HG03060 (cell line): ENCODE data around the gene RNPEP.
"Not testable (repeated sequence)": the region's sequence is repeated elsewhere in the genome, so short reads cannot be mapped to it uniquely, and the experiment has no call there.

ENCODE experiments used
- ATAC-seq: cut with Tn5 transposase; IDR thresholded peaks from one replicate; pipeline ENCODE4 v1.9.1; 2021; ENCODE audit warnings: low read depth, moderate number of reproducible peaks; ENCODE audit not compliant: unreplicated experiment

The RNPEP gene

GRCh38 chr1:201955729-201956143 is 26.7 kb upstream of the RNPEP start:
- no peak for ATAC-seq

GRCh38 chr1:201958348-201958747 is 24.1 kb upstream of the RNPEP start:
- ATAC-seq: no peak

GRCh38 chr1:201962382-201962781 is 20.1 kb upstream of the RNPEP start:
- not testable (repeated sequence) for ATAC-seq

GRCh38 chr1:201964261-201964660 is 18.2 kb upstream of the RNPEP start:
- no peak for ATAC-seq

- no peak for ATAC-seq
These were observed 16.3 kb upstream of the RNPEP start for GRCh38 chr1:201966171-201966570.

GRCh38 chr1:201968202-201968925 is 14.1 kb upstream of the RNPEP start:
- ATAC-seq: no peak

GRCh38 chr1:201970334-201971159 is 11.9 kb upstream of the RNPEP start:
- no peak for ATAC-seq

- ATAC-seq: no peak
These were observed 296 bp upstream of the RNPEP start for GRCh38 chr1:201982082-201982622.

GRCh38 chr1:201983380-201983805 is 945 bp downstream of the RNPEP start:
- ATAC-seq: no peak

- ATAC-seq: no peak
These were observed 2.0 kb downstream of the RNPEP start for GRCh38 chr1:201984446-201984845.

- no peak for ATAC-seq
These were observed 2.9 kb downstream of the RNPEP start for GRCh38 chr1:201985355-201985754.

GRCh38 chr1:201988601-201989000 is 6.2 kb downstream of the RNPEP start:
- no peak for ATAC-seq

- ATAC-seq: no peak
These were observed 7.1 kb downstream of the RNPEP start for GRCh38 chr1:201989354-201990128.

- no peak for ATAC-seq
These were observed 8.0 kb downstream of the RNPEP start for GRCh38 chr1:201990427-201990826.

GRCh38 chr1:201999625-202000238 is 17.3 kb downstream of the RNPEP start:
- no peak for ATAC-seq

- no peak for ATAC-seq
These were observed 20.1 kb downstream of the RNPEP start for GRCh38 chr1:202002507-202002906.

GRCh38 chr1:202004711-202005110 is 22.3 kb downstream of the RNPEP start:
- ATAC-seq: no peak

GRCh38 chr1:202005958-202006357 is 23.5 kb downstream of the RNPEP start:
- ATAC-seq: no peak

GRCh38 chr1:202007304-202007703 is 24.9 kb downstream of the RNPEP start:
- no peak for ATAC-seq

- ATAC-seq: no peak
These were observed 25.5 kb downstream of the RNPEP start for GRCh38 chr1:202007805-202008489.
